ENCODE data around the gene LZTR1.

Gene LZTR1

GRCh38 chr22:20951151-20951931, 30.8 kb upstream of the LZTR1 start:
- no peak for DNase-seq

DNA sequence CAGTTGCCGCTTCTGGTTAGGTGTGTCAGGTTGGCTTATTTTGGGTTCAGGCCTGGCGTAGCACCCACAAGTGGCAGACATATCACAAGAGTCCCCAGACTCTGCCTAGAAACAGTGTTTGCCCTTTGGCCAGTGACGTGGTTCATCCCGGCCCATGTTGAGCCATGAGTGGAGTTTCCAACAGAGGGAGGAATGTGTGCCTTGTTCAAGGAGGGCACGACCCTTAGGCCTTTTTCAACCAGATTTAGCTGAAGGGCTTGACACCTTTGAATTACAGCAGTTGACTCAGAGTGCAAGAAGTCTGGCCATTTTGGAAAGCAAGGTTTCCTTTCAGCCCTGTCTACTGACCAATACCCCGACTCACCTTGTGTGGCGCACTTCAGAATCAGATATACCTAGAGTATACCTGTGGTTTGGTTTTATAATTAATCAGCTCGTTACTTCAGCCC, 30.1 kb upstream of the LZTR1 start:
- DNase-seq, result no peak

DNA sequence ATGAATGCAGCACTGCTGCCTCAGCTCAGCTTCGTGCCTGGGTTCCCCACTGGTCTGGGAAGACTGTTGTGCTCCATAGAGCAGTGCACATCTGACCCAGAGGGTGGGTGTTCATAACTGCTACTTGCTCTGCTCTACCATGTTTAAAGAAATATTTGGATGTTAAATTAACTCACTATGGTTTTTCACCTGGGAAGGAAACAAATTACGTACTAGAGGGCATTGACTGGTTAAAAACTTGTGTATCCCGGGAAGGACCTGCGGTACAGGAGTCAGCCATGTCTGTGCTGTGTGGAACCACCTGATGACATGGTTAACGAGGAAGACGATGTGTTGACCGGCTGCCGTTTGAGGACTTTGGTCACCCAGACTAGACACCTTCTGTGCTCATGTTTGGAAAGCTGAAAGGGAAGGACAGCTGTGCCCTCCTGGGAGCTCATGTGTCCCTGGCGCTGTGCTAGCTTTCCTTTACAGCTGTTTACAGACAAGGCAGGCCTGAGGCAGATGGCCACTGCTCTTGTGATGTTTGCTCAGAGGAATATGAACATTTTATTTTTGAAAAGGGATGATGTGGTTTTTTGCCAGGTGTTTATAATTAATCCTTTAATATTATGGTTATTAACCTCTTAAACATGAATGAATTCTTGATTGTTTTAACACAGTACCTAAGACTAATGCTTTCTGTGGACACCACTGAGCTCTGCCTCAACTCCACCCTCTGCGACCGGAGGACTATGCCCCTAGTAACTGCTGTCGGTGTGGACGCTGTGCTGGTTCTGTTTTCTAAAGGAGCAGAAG, 29.4 kb upstream of the LZTR1 start:
- DNase-seq, result no peak

DNA sequence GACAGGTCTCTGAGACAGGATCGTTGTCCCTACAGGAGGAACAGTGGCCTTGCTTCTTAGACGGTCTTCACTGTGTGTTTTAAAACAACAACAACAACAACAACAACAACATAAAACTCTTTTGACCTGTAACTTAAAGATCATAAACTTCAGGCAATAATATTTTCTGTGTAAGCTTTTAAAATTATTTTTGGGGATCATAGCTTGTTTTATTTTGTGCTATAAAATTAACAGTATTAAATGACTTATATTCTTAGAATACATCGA, 28.8 kb upstream of the LZTR1 start:
- no peak for DNase-seq

DNA sequence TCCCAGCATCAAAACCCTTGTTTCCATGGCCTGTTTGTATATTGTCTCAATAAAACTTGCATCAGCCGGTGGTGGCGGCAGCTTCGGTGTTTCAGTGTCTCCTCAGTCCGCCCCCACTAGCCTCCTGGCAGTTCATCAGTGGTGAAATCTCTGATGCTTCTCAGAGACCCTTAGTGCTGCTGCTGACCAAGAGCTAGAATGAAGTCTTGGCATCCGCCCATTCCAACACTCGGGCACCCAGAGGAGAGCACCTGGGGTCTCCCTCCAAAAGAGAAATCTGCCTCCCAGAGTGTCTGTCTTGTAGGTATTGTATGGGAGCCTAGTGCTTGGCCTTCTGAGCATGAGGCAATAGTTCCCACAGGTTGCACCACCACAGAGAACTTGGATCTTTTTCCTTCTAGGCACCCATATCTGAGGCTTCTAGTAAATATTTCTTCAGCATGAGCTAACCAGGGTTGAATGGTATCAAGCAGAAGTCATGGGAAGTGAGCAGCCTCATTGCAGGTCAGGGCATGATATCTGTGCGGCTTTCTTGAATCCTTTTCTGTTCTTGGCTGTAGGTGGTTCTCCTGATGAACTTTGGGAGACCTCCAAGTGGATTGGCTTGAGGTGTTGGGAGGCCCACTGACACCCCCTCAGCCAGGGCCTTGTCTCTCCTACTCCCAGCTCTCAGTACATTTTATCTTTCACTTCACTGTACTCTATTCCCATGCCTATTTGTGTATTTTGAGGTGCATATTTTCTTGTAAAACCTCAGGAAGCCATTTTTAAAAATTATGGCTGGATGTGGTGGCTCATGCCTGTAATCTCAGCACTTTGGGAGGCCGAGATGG, 28.2 kb upstream of the LZTR1 start:
- DNase-seq, result no peak

DNA sequence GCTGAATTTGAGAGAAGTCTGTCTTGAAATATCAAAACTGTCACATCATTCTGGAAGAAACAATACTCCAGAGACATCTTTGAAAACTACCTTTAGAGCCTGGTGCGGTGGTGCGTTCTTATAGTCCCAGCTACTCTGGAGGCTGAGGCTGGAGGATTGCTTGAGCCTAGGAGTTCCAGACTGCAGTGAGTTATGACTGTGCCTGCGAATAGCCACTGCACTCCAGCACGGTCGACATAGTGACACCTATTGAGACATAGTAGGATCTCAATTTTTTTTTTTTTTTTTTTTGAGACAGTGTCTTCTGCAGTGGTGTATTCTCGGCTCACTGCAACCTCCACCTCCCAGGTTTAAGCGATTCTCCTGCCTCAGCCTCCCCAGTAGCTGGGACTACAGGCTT, 26.5 kb upstream of the LZTR1 start:
- no peak for DNase-seq

DNA sequence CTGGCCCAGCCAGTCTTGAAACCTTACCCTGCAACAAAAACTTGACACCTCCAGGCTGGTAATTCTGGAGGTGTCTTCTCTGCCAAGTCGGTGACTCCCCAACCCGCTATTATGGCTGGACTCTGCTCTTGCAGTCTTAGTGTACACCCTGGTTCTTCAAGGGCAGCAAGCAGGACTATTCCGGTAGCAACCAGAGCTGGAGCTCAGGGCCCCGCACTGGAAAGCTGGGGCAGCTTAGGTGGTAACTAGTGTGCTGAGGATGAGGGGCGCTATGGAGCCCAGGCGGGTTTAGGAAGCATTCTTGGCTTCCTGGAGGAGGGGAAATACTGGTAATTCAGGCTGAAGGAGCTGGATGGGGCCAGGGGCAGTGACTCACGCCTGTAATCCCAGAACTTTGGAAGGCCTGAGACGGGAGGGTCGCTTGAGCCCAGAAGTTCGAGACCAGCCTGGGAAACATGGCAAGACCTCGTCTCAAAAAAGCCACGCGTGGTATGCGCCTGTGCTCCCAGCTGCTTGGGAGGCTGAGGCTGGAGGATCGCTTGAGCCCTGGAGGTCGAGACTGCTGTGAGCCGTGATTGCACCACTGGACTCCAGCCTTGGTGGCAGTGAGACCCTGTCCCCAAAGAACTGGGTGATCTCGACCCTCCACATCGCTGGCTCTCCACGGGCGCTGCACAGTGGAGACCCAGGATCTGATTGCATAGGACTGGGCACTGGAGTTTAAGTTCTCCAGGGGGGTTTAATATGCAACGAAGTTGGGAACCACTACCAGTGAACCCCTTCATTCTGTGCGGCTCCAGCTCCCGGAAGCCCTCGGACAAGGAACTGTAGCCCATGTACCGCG, 25.6 kb upstream of the LZTR1 start:
- DNase-seq, result no peak

- no peak for DNase-seq
Observed at GRCh38 chr22:20957102-20957682, 24.9 kb upstream of the LZTR1 start.

DNA sequence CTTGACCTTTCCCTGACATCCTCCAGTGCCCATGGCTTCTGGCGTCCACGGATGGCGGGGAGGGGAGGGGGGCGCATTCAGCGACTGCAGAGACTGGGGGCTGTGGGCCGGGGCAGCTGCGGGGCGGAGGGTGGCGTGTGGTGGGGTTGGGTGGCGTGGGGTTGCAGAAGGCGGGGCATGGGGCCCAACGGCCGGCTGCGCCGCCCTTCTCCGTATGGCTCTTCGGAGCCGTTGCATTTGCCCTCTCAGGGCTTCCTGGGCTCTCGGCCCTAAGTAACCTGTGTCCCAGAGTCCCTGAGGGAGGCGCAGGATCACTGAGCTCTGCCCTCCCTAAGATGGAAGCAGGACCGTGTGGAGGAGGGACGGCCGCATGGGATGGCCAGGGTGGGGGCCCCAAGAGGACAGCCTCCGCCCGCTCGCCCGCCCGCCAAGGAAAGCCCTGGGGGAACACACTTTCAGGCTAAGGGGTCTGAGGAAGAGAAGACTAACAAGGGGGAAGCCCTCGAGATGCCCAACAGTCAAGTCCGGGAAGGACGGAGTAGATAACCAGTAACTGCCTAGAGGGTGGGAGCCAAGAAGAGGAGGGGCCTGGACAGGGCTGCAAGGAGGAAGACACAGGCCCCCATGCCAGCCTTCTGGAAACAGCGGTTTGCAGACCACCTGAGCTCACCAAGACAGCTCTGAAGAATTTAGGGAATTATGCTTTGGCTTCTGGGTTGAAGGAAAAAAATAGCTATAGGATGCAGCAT, 24.2 kb upstream of the LZTR1 start:
- DNase-seq, result no peak

DNA sequence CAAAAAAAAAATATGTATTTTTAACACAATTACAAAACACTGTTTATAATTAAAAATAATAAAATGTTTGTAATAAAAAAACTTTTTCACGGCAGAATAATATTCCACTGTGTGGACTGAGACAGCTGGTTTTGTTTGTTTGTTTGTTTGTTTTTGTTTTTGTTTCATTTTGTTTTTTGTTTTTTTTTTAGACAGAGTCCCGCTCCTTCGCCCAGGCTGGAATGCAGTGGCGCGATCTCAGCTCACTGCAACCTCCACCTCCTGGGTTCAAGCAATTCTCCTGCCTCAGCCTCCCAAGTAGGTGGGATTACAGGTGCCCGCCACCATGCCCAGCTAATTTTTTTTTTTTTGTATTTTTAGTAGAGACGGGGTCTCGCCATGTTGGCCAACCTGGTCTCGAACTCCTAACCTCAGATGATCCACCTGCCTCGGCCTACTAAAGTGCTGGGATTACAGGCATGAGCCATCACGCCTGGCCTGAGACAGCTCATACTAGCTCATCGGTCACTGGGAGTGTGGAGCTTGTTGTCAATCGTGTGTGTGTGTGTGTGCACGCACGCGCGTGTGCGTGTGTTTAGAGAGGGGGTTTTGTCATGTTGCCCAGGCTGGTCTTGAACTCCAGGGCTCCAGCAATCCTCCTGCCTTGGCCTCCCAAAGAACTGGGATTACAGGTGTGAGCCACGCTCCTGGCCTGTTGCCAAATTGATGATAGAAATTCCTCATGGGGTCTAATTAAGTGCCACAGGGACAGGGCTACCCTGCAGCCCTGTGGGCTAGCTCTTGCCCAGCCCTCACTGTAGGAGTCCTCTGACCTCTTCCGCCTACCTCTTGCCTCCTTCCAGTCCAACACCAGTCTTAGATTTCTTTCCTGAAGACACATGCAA, 22.3 kb upstream of the LZTR1 start:
- no peak for DNase-seq

DNA sequence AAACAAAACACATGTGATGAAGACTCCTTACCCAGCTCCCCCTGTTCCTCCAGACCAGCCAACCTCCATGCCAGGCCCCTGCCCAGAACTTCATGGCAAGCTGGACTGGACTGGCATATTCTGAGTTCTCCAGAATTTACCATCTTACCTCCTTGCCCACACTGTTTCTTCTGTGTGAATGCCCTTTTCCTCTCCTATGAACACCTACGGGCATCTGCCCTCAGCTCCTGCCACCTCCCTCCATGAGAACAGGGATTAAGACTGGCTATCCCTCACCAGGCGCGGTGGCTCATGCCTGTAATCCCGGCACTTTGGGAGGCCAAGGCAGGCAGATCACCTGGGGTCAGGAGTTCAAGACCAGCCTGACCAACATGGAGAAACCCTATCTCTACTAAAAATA, 21.5 kb upstream of the LZTR1 start:
- DNase-seq, result no peak

GRCh38 chr22:20962491-20962945, 19.6 kb upstream of the LZTR1 start:
- no peak for DNase-seq

DNA sequence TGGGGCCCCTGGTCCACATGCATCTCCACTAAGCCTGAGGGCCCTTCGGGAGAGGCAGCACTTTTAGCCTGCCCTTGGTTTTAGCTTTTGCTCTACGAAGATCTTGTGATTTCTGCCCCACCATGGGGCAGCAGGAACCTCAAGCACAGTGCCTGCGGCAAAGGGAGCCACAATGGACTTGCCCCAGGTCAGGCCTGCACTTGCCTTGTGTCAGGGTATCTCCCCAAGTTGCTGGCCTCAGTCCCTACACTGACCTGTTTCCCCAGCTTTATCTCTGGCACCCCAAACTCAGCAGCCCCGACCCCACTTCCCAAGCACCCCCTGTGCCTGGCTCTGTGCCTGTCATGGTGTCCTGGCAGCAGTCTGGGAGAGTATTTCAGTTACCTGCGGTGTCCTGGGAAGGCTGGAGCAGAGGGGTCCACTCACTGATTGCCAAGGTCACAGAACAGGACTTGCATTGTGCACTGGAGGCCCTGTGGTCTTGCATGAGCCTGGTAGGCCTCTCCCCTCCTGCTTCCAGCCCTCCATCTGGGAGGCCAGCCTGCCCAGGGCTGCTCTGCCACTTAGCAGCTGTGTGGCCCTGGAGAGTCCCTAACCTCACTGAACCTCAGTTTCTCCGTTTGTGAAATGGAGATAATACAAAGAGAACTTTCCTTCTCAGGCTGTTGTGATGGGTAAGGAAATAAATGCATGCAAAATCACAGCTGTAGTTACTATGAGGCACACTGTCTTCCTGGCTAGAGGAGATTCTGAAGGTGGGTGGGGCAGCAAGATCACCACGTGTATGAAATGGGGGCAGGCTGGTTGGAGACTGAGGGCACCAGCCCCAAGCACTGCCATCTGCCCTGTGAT, 18.7 kb upstream of the LZTR1 start:
- DNase-seq, result no peak

DNA sequence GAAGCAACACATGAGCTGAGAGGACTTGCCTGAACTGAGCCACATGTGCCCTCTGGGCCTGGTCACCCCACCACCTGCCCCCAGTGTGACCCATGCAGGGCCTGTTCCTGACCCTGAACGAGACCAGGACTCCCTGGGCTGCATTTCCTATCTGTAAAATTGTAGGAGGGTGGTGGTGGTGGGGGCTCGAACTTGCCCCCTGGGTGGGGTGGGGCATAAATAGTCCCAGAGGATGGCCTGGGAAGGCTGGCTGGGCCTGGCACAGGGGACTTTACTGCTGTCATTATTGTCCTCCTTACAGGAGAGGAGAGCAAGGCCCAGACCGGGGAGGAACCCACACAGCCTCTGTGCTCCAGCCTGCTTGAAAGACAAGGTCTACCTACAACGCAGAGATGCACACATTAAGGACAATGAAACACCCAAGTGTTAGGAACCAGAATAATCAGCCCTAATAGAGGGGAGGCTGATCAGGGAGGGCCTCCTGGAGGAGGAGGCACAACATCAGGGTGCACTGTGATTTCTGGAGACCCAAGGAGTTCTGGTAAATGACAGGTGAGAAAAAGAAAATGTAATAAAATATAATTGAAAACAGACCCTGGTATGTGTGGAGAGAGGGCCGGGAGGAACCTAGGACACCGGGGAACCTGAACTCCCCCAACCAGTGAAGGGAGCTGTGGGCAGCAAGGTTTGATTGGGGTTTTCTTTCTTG, 17.9 kb upstream of the LZTR1 start:
- DNase-seq, result no peak

DNA sequence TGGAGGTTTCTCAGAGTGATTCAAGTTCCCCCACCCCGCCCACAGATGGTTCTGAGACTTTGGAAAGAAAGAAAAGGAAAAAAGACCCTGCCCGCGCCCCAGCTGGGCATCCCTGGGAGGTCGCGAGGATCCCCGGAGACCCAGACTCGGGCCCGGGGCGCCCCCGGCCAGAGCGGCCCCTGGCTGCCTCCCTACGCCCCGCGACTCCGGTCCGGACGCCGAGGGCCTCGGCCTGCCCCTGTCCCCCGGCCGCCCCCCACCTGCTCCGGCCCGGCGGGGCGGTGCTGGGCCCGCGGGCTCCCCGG, 17.3 kb upstream of the LZTR1 start:
- DNase-seq, result no peak

DNA sequence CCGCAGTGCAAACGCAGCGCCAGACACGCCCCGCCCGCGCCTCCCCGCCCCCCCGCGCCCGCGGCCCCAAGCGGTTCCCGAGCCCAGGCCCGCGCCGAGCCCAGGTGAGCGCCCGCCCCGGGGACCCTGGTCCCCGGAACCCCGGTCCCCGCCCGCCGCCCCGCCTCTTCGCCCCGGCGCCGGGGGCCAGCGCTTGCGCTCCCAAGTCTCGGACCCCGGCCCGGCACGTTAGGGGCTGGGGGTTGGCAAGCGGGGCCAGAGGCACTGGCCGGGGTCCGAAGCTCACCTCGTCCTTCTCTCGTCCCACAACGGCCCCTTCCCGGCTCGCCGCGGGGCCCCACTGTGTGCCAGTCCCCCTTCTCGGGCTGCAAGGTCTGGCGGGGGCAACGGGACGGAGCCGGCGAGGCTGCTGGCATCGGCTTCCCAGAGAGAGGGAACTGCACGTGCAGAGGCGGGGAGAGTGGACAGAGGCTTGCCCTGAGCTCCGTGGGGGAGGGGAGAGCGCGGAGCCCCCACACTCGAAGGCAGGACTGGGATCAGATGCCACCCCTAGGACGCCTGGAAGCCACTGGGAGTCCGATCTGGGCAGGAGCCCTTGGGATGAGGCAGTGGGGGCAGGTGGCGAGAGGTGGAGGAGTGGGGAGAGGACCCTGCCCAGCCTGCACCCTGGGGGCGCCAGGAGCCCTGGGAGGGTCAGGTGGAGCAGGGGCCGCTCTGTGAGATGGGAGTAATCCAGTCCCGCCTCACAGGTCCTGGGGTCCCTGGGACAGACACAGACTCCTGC, 16.8 kb upstream of the LZTR1 start:
- no peak for DNase-seq

DNA sequence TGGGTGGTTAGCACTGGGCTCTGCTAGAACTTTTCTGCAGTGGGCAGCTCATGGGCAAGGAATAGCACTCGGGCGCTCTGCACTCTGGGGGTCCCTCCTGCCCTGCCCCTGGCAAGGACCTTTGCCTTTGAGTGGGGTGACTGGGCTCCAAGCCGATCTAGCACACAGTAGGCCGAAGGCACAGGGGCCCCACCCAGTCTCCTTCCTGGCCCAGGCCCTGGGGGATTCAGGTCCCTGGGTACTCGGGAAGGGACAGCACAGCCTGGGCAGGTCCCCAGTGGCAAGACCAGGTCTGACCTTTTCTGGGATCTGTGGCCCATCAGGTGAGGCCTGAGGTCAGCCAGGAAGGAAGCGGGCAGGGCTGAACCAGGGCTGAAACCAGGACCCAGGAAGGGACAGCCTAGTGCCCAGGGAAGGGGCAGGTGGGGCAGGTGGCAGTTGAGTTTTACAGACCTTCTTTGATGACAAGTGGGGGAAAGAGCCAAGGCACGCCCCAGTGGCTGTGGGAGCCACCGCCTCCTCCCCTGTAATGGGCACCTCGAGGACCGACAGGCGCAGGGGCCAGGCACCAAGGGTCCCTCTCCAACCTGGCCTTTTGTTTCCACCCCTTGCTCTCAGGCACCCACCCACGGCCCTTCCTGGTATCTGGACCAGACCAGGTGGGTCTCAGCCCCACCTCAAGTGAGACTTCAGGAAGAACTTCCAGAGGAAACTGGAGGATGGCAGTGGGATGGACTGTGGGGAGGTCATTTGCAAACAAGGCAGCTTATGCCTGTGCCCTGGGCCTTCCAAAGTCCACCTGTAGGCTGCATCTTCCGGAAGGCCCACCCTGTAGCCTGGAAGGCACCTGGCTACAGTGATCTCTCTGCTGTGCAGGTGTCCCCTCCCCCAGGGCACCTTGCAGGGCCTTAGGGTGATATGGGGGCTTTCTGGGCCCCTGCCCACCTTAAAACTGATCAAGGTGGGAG, 15.9 kb upstream of the LZTR1 start:
- no peak for DNase-seq
